Gastrocnemius medialis (tissue), 4 donors: Measurements from ENCODE around the gene ARHGAP26. TPM values are rescaled to one million over a fixed set of nuclear protein-coding genes. Genes with fewer than 3 reads are reported as not detected.

Experiments used
- ATAC-seq, 2 donors: fragments of 150-250 bp; one replicate each; pipeline ENCODE4 v1.9.1; 2016
- DNase-seq, 2 donors: peaks; one replicate each; pipeline ENCODE4 v3.0.0-alpha.2; 2019
- H3K27ac ChIP-seq, 4 donors: fragments of 200-600 bp; sonication (generic); 1 replicate in 1 of 4; 2 replicates in 3 of 4; pipeline ENCODE4 v1.5.1; 2016 to 2018; ENCODE audit warnings: mild to moderate bottlenecking in 2 of 4, moderate library complexity in 1 of 4
- H3K27me3 ChIP-seq, 3 donors: fragments of 200-600 bp; sonication (generic) in 2 of 3; 1 replicate in 1 of 3; 2 replicates in 2 of 3; pipeline versions ENCODE4 v1.5.1 to v1.6.0; 2016 to 2019; ENCODE audit warnings: mild to moderate bottlenecking in 1 of 3, moderate library complexity in 1 of 3
- H3K36me3 ChIP-seq, 2 donors: fragments of 200-600 bp; sonication (generic) in 1 of 2; one replicate each; pipeline ENCODE4 v1.5.1; 2017 to 2018
- H3K4me1 ChIP-seq, 2 donors: fragments of 200-600 bp; sonication (generic) in 1 of 2; one replicate each; pipeline ENCODE4 v1.5.1; 2016 to 2017; ENCODE audit warnings: mild to moderate bottlenecking in 2 of 2
- H3K4me3 ChIP-seq, 4 donors: fragments of 200-600 bp; sonication (generic) in 3 of 4; 1 replicate in 1 of 4; 2 replicates in 3 of 4; pipeline ENCODE4 v1.5.1; 2016 to 2019; ENCODE audit warnings: mild to moderate bottlenecking in 2 of 4
- H3K9me3 ChIP-seq, 3 donors: fragments of 200-600 bp; sonication (generic) in 2 of 3; 1 replicate in 1 of 3; 2 replicates in 2 of 3; pipeline ENCODE4 v1.5.1; 2016 to 2019
- CTCF ChIP-seq, 5 experiments: fragments of 450-650 bp in 3 of 5; fragments of 200-600 bp in 2 of 5; sonication (generic) in 2 of 5; IDR thresholded peaks in 4 of 5; conservative IDR thresholded peaks in 1 of 5; 1 replicate in 4 of 5; 2 replicates in 1 of 5; pipeline ENCODE4 v1.5.1; 2016 to 2019; ENCODE audit warnings: antibody characterized with exemption in 5 of 5, mild to moderate bottlenecking in 3 of 5, moderate library complexity in 3 of 5
- POLR2A ChIP-seq, 2 donors: fragments of 450-650 bp; IDR thresholded peaks; one replicate each; pipeline ENCODE4 v1.6.1; 2017; ENCODE audit warnings: antibody characterized with exemption in 2 of 2, mild to moderate bottlenecking in 2 of 2, moderate library complexity in 2 of 2
- in situ Hi-C, 4 donors: fragments of 200-750 bp; cut with MboI; loops; one replicate each; pipeline versions ENCODE4 v1.15.0 to v1.8.0; 2017; ENCODE audit warnings: low sequenced_read_pairs in 4 of 4
- intact Hi-C: fragments of 100-400 bp; cut with DNase I; formaldehyde crosslinking; loops from one replicate; pipeline ENCODE4 v1.15.1; 2023; ENCODE audit warnings: low total_unique reads
- total RNA-seq, 4 donors: library from RNA; depleted of rRNA; stranded (reverse); fragments of >200 nt; gene quantifications; one replicate each; pipeline versions ENCODE4 v1.1.0 to v1.2.3, GENCODE V29; 2016

Gene ARHGAP26
- total RNA-seq, 4 donors from 2014 or later = 9.1 to 22.4 (median 13.4) TPM

GRCh38 chr5:142839711-142840346, 69.7 kb downstream of the ARHGAP26 start:
- H3K4me1 ChIP-seq = peaks cover 19 to 53% of the 10 kb centered on the region in 2 donors
- ATAC-seq (peak; percentile 57 to 79), DNase-seq (peak; percentile 50 to 69)
- no peaks in the 10 kb centered on the region for H3K36me3 ChIP-seq
- H3K27ac ChIP-seq = peak overlapping the region; percentile 6 to 54 (median 14)
- no peak overlapping the region for H3K4me3 ChIP-seq
- H3K9me3 ChIP-seq = no peaks in the 10 kb centered on the region
- no peak for TF ChIP-seq CTCF (IDR thresholded peaks at IDR 0.05 in 4 of 5, conservative IDR thresholded peaks at IDR 0.05 in 1 of 5)
- no peak for TF ChIP-seq POLR2A (IDR thresholded peaks at IDR 0.05)
- in situ Hi-C loops = no loop called here
- intact Hi-C loops = no loop called here
- H3K27me3 ChIP-seq = no peaks in the 10 kb centered on the region

- H3K4me3 ChIP-seq = no peak overlapping the region
- H3K27me3 ChIP-seq = no peaks in the 10 kb centered on the region
- intact Hi-C loops = no loop called here
- peak overlapping the region; percentile 0 to 54 (median 12) for H3K27ac ChIP-seq
- H3K36me3 ChIP-seq = no peaks in the 10 kb centered on the region
- in situ Hi-C loops = no loop called here
- DNase-seq (no peak), ATAC-seq (peak; percentile 55 to 56)
- peaks cover 27 to 60% of the 10 kb centered on the region in 2 donors for H3K4me1 ChIP-seq
- no peak for TF ChIP-seq POLR2A (IDR thresholded peaks at IDR 0.05)
- no peak for TF ChIP-seq CTCF (IDR thresholded peaks at IDR 0.05 in 4 of 5, conservative IDR thresholded peaks at IDR 0.05 in 1 of 5)
- H3K9me3 ChIP-seq = no peaks in the 10 kb centered on the region
Observed at GRCh38 chr5:142840575-142840974, 70.4 kb downstream of the ARHGAP26 start.

- intact Hi-C loops (no loop called here), in situ Hi-C loops (no loop called here)
- Histone ChIP-seq H3K36me3 (no peaks in the 10 kb centered on the region), H3K27ac (no peak overlapping the region), H3K4me3 (no peak overlapping the region), H3K27me3 (no peaks in the 10 kb centered on the region), H3K9me3 (no peaks in the 10 kb centered on the region), H3K4me1 (peaks cover 38 to 70% of the 10 kb centered on the region in 2 donors)
- TF ChIP-seq POLR2A (IDR thresholded peaks at IDR 0.05) (no peak), CTCF (IDR thresholded peaks at IDR 0.05 in 4 of 5, conservative IDR thresholded peaks at IDR 0.05 in 1 of 5) (no peak)
- ATAC-seq (peak in 1 of 2 donors; percentile 34), DNase-seq (peak in 1 of 2 donors; percentile 38)
Observed at GRCh38 chr5:142841511-142842265, 71.5 kb downstream of the ARHGAP26 start.

GRCh38 chr5:142842994-142843905, 73.1 kb downstream of the ARHGAP26 start:
- Histone ChIP-seq H3K4me1 (peaks cover 39 to 63% of the 10 kb centered on the region in 2 donors), H3K27ac (no peak overlapping the region), H3K36me3 (no peaks in the 10 kb centered on the region), H3K9me3 (no peaks in the 10 kb centered on the region), H3K27me3 (no peaks in the 10 kb centered on the region), H3K4me3 (no peak overlapping the region)
- ATAC-seq (peak; percentile 16 to 25), DNase-seq (peak in 1 of 2 donors; percentile 50)
- in situ Hi-C loops = no loop called here
- intact Hi-C loops = no loop called here
- no peak for TF ChIP-seq POLR2A (IDR thresholded peaks at IDR 0.05)
- no peak for TF ChIP-seq CTCF (IDR thresholded peaks at IDR 0.05 in 4 of 5, conservative IDR thresholded peaks at IDR 0.05 in 1 of 5)
